Endothelial cell of umbilical vein (primary cell): ENCODE measurements around the gene ANKS1A. TPM values are rescaled to one million over a fixed set of nuclear protein-coding genes. Genes with fewer than 3 reads are reported as not detected.

Experiments
- BruUV-seq: library from RNA; stranded (reverse); fragments of 400-500 nt; replicated peaks from 2 replicates; lab custom pipeline; 2021; lab: Mats Ljungman, UMichigan
- CTCF ChIA-PET: fragments of 300-600, 350-600 bp; sonication (Branson Sonifier 250); formaldehyde crosslinking; loops from one replicate; lab custom pipeline; 2021; ENCODE audit warnings: antibody characterized with exemption, inconsistent platforms; lab: Charles Lee
- POLR2A ChIA-PET: fragments of 300-600, 350-600 bp; sonication (Branson Sonifier 250); formaldehyde crosslinking; loops from one replicate; lab custom pipeline; 2021; ENCODE audit warnings: antibody characterized with exemption, inconsistent platforms; lab: Charles Lee
- DNase-seq: peaks from one replicate; pipeline ENCODE4 v3.0.0-alpha.2; 2011; ENCODE audit warnings: low read depth, low spot score
- FAIRE-seq: peaks from 2 replicates; lab custom pipeline; 2011; peaks lifted over from hg19 to GRCh38; lab: Jason Lieb, UNC
- H2AFZ ChIP-seq: 2 replicates; pipeline ENCODE4 v1.6.0; 2012; ENCODE audit warnings: low read depth, low read length, control low read depth, inconsistent platforms
- H3K27ac ChIP-seq: 2 replicates; pipeline ENCODE4 v1.5.1; 2011; ENCODE audit warnings: low read depth, mild to moderate bottlenecking, control low read depth, low read length, moderate library complexity; ENCODE audit not compliant: insufficient read depth
- H3K27me3 ChIP-seq, 2 experiments: 2 replicates each; pipeline versions ENCODE4 v1.6.0 to v1.6.1; 2011; ENCODE audit warnings: low read length in 2 of 2, mixed read lengths in 1 of 2; ENCODE audit not compliant: control insufficient read depth in 2 of 2, insufficient read depth in 2 of 2
- H3K36me3 ChIP-seq, 2 experiments: 2 replicates in 1 of 2; 3 replicates in 1 of 2; pipeline ENCODE4 v1.5.1; 2011; ENCODE audit warnings: low read length in 2 of 2, mild to moderate bottlenecking in 1 of 2, moderate library complexity in 1 of 2; ENCODE audit not compliant: control insufficient read depth in 2 of 2, insufficient read depth in 2 of 2; ENCODE audit errors: extremely low read depth in 1 of 2
- H3K4me1 ChIP-seq: 3 replicates; pipeline ENCODE4 v1.5.1; 2011; ENCODE audit warnings: mild to moderate bottlenecking, low read length; ENCODE audit not compliant: control insufficient read depth, insufficient read depth; ENCODE audit errors: extremely low read depth
- H3K4me2 ChIP-seq: 2 replicates; pipeline ENCODE4 v1.6.1; 2011; ENCODE audit warnings: low read length, control low read depth, mixed read lengths; ENCODE audit not compliant: insufficient read depth
- H3K4me3 ChIP-seq, 3 experiments: fragments of 200-600 bp in 1 of 3; sonication (generic), shearing (Covaris generic) in 1 of 3; replicated peaks in 1 of 3; 2 replicates each; pipeline ENCODE4 v1.5.1; 2011 to 2016; ENCODE audit warnings: control low read depth in 3 of 3, low read length in 3 of 3, mild to moderate bottlenecking in 2 of 3, inconsistent platforms in 1 of 3, low read depth in 1 of 3, moderate library complexity in 1 of 3; ENCODE audit not compliant: insufficient read depth in 1 of 3
- H3K79me2 ChIP-seq: 2 replicates; pipeline ENCODE4 v1.6.0; 2012; ENCODE audit warnings: low read length, inconsistent platforms; ENCODE audit not compliant: control insufficient read depth, insufficient read depth
- H3K9ac ChIP-seq: replicated peaks from 2 replicates; pipeline ENCODE3; 2011; ENCODE audit warnings: low read length, control low read depth; ENCODE audit not compliant: insufficient read depth; ENCODE audit errors: extremely low read depth
- H3K9me1 ChIP-seq: replicated peaks from 3 replicates; pipeline ENCODE4 v1.6.0; 2011; ENCODE audit warnings: mild to moderate bottlenecking, low read length; ENCODE audit not compliant: control insufficient read depth, insufficient read depth; ENCODE audit errors: extremely low read depth
- H3K9me3 ChIP-seq: replicated peaks from 2 replicates; pipeline ENCODE4 v1.5.1; 2012; ENCODE audit warnings: low read length, inconsistent platforms; ENCODE audit not compliant: control insufficient read depth, insufficient read depth
- H4K20me1 ChIP-seq: replicated peaks from 2 replicates; pipeline ENCODE3; 2011; ENCODE audit warnings: mild to moderate bottlenecking, low read length; ENCODE audit not compliant: control insufficient read depth, insufficient read depth; ENCODE audit errors: extremely low read depth
- CTCF ChIP-seq, 2 donors: IDR thresholded peaks; 1 replicate in 1 of 2; 2 replicates in 1 of 2; pipeline ENCODE4 v1.5.1; 2011; ENCODE audit warnings: low read length in 2 of 2, mild to moderate bottlenecking in 2 of 2, moderate library complexity in 2 of 2, control low read depth in 1 of 2, inconsistent platforms in 1 of 2, low read depth in 1 of 2; ENCODE audit not compliant: insufficient read depth in 1 of 2; ENCODE audit errors: extremely low read depth in 1 of 2
- EZH2 ChIP-seq: IDR thresholded peaks from 2 replicates; pipeline ENCODE4 v1.6.1; 2012; ENCODE audit warnings: borderline replicate concordance, low read depth, mild to moderate bottlenecking, moderate library complexity, low read length, inconsistent platforms; ENCODE audit not compliant: severe bottlenecking
- FOS ChIP-seq: IDR thresholded peaks from 2 replicates; pipeline ENCODE4 v1.6.1; 2011; ENCODE audit warnings: mild to moderate bottlenecking, low read length, moderate library complexity, borderline replicate concordance; ENCODE audit not compliant: insufficient read depth
- GATA2 ChIP-seq: IDR thresholded peaks from 2 replicates; pipeline ENCODE4 v1.7.0; 2011; ENCODE audit warnings: low read depth, mild to moderate bottlenecking, moderate library complexity, mixed read lengths, low read length; ENCODE audit not compliant: insufficient read length, insufficient read depth
- JUN ChIP-seq: IDR thresholded peaks from 2 replicates; pipeline ENCODE4 v1.6.1; 2011; ENCODE audit warnings: borderline replicate concordance, low read depth; ENCODE audit not compliant: insufficient read length, insufficient read depth
- MYC ChIP-seq: IDR thresholded peaks from one replicate; pipeline ENCODE4 v1.6.1; 2011; ENCODE audit warnings: mild to moderate bottlenecking, low read depth, low read length
- POLR2A ChIP-seq: IDR thresholded peaks from 2 replicates; pipeline ENCODE4 v1.6.1; 2012; ENCODE audit warnings: low read depth, mild to moderate bottlenecking, control low read depth, low read length
- POLR2AphosphoS5 ChIP-seq: IDR thresholded peaks from 2 replicates; pipeline ENCODE4 v1.6.1; 2012; ENCODE audit warnings: low read depth, mild to moderate bottlenecking, control low read depth, low read length, moderate library complexity; ENCODE audit not compliant: insufficient read depth
- dilution Hi-C: fragments of 300-500 bp; cut with MboI; formaldehyde crosslinking; loops from one replicate; pipeline ENCODE4 v1.15.0; 2019; ENCODE audit warnings: low sequenced_read_pairs; ENCODE audit not compliant: extremely low pct_ligation_motif_present
- intact Hi-C: fragments of 100-400 bp; cut with micrococcal nuclease; formaldehyde crosslinking; loops from one replicate; pipeline ENCODE4 v1.10.0; 2022
- polyA plus RNA-seq, 4 experiments: library from polyadenylated mRNA; depleted of rRNA in 3 of 4; stranded (reverse) in 3 of 4; unstranded in 1 of 4; fragments of >200 nt; gene quantifications; 2 replicates each; pipeline versions ENCODE4 v1.2.1 to v1.2.3, GENCODE V29; 2011 to 2012; ENCODE audit warnings: missing spikeins in 1 of 4
- total RNA-seq: library from RNA; stranded (reverse); gene quantifications from 2 replicates; pipeline ENCODE4 v1.2.3, GENCODE V29; 2021

ANKS1A gene
- total and polyA plus RNA-seq, 2 donors (not counting 3 experiments of a cell fraction or from before 2014, with no cell fraction given) = 8.9 to 26.1 TPM

- FAIRE-seq = no peak
- Histone ChIP-seq H3K9ac (no peak overlapping the region), H3K9me1 (no peaks in the 10 kb centered on the region), H3K4me1 (peaks cover 4% of the 10 kb centered on the region), H3K9me3 (no peaks in the 10 kb centered on the region), H3K4me2 (no peak overlapping the region), H3K4me3 (no peak overlapping the region), H3K27me3 (no peaks in the 10 kb centered on the region), H3K79me2 (no peaks in the 10 kb centered on the region), H2AFZ (no peak overlapping the region), H4K20me1 (no peaks in the 10 kb centered on the region), H3K36me3 (peaks cover 0 to 62% of the 10 kb centered on the region in 2 experiments), H3K27ac (no peak overlapping the region)
- TF ChIP-seq POLR2A (no peak), FOS (no peak), MYC (no peak), JUN (no peak), CTCF (IDR thresholded peaks at IDR 0.05; ENCODE audit: extremely low read depth in 1 of 2, insufficient read depth in 1 of 2, low read depth in 1 of 2, low read length in 2 of 2) (no peak), GATA2 (no peak), POLR2AphosphoS5 (no peak), EZH2 (no peak)
- BruUV-seq = no TSS peak
- no peak for DNase-seq
- dilution Hi-C loops = no loop called here
- ChIA-PET CTCF (interaction anchor here (4.5 kb wide), 1 partner anchor 96 kb away, joined by 15 read pairs; no protein-coding TSS in a partner anchor), POLR2A (no interaction called here)
- intact Hi-C loops = loop anchor here (5.0 kb wide), 1 partner anchor 96 kb away; no protein-coding TSS in a partner anchor
Measured at GRCh38 chr6:35082733-35083403, 193.8 kb downstream of the ANKS1A start.
